Breast epithelium (tissue), 4 donors: ENCODE data around the gene USP6. TPM values are rescaled to one million over a fixed set of nuclear protein-coding genes. Genes with fewer than 3 reads are reported as not detected.
"Not testable (repeated sequence)": the region's sequence is repeated elsewhere in the genome, so short reads cannot be mapped to it uniquely, and the experiment has no call there.

ENCODE experiments used
- DNase-seq, 2 donors: peaks; one replicate each; pipeline ENCODE4 v3.0.0-alpha.2; 2019; ENCODE audit warnings: low spot score in 2 of 2
- H3K27ac ChIP-seq, 2 donors: fragments of 200-600 bp; sonication (generic) in 1 of 2; one replicate each; pipeline ENCODE4 v1.5.1; 2016 to 2019; ENCODE audit warnings: mild to moderate bottlenecking in 1 of 2
- H3K27me3 ChIP-seq, 2 donors: fragments of 200-600 bp; sonication (generic) in 1 of 2; one replicate each; pipeline versions ENCODE4 v1.5.1 to v1.6.0; 2017 to 2019; ENCODE audit warnings: control low read depth in 1 of 2, mild to moderate bottlenecking in 1 of 2
- H3K36me3 ChIP-seq: fragments of 200-600 bp; one replicate; pipeline ENCODE4 v1.5.1; 2019
- H3K4me1 ChIP-seq, 2 donors: fragments of 200-600 bp; sonication (generic); one replicate each; pipeline ENCODE4 v1.5.1; 2016 to 2019; ENCODE audit warnings: control low read depth in 1 of 2
- H3K4me3 ChIP-seq, 3 donors: fragments of 200-600 bp; sonication (generic); 1 replicate in 2 of 3; 2 replicates in 1 of 3; pipeline ENCODE4 v1.5.1; 2016 to 2019; ENCODE audit warnings: mild to moderate bottlenecking in 3 of 3, moderate library complexity in 2 of 3
- H3K9me3 ChIP-seq, 2 donors: fragments of 200-600 bp; sonication (generic) in 1 of 2; one replicate each; pipeline ENCODE4 v1.5.1; 2016 to 2019; ENCODE audit warnings: control low read depth in 1 of 2
- POLR2A ChIP-seq: fragments of 450-650 bp; IDR thresholded peaks from one replicate; pipeline ENCODE4 v1.6.1; 2016; ENCODE audit warnings: antibody characterized with exemption, mild to moderate bottlenecking, moderate library complexity
- POLR2AphosphoS5 ChIP-seq, 3 donors: sonication (generic); formaldehyde crosslinking; IDR thresholded peaks; one replicate each; pipeline ENCODE4 v1.6.1; 2017; ENCODE audit warnings: antibody characterized with exemption in 3 of 3
- intact Hi-C: fragments of 100-400 bp; cut with DNase I; formaldehyde crosslinking; loops from one replicate; pipeline ENCODE4 v1.15.1; 2023; ENCODE audit warnings: low total_unique reads
- total RNA-seq, 3 donors: library from RNA; depleted of rRNA; stranded (reverse); fragments of >200 nt; gene quantifications; one replicate each; pipeline ENCODE4 v1.1.0, GENCODE V29; 2016
- TF ChIP-seq, protein P1 (sequence below), 3 donors: fragments of 450-650 bp; IDR thresholded peaks; one replicate each; pipeline ENCODE4 v1.5.1; 2016 to 2017; ENCODE audit warnings: antibody characterized with exemption in 3 of 3, mild to moderate bottlenecking in 3 of 3, moderate library complexity in 3 of 3

The USP6 gene
- total RNA-seq, 3 donors from 2014 or later = 0.16 to 0.44 (median 0.33) TPM

DNA sequence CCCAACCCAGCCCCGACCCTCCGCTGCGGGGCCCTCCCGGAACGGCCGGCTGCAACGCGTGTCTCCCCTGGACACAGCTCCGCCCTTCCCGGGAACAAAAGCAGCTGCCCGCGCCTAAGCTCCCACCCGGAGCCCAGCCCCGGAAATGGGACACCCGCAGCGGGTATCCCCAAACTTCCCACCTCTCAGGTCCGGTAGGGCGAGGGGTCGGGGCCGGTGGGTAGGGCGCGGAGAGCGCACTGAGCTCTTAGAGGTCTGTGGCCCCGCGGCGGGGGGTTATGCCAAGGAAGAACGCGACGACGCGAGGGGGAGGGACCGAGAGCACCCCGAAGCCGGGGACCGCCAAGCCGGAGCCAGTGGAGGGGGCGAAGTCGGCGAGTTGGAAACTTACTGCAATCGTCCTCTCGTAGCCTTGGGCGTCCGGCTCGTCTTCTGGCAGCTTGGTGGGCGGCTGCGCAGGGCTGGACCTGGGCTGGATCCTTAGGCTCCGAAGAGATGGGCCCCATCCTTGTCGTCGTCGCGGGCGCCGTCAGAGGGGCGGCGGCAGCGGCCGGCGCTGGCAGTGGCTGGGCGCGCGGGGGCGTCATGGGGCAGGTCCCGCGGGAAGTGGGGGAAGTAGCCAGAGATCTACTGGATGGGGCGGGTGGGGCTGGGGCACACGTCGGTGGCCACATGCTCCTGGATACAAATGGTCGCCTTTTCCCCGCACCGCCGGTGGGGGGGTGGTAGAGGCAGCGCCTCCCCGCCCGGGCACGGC, 6.9 kb downstream of the USP6 start:
- Histone ChIP-seq H3K27me3 (peaks cover 0 to 6% of the 10 kb centered on the region in 2 donors), H3K4me3 (peak overlapping the region; percentile 47 to 83 (median 64)), H3K27ac (peak overlapping the region; percentile 36 to 72), H3K9me3 (no peaks in the 10 kb centered on the region), H3K36me3 (no peaks in the 10 kb centered on the region), H3K4me1 (no peaks in the 10 kb centered on the region)
- peak in 1 of 2 donors; percentile 43 for DNase-seq
- intact Hi-C loops = no loop called here
- TF ChIP-seq POLR2A = no peak
- TF ChIP-seq POLR2AphosphoS5 (IDR thresholded peaks at IDR 0.05) = no peak
- TF ChIP-seq, protein P1, sequence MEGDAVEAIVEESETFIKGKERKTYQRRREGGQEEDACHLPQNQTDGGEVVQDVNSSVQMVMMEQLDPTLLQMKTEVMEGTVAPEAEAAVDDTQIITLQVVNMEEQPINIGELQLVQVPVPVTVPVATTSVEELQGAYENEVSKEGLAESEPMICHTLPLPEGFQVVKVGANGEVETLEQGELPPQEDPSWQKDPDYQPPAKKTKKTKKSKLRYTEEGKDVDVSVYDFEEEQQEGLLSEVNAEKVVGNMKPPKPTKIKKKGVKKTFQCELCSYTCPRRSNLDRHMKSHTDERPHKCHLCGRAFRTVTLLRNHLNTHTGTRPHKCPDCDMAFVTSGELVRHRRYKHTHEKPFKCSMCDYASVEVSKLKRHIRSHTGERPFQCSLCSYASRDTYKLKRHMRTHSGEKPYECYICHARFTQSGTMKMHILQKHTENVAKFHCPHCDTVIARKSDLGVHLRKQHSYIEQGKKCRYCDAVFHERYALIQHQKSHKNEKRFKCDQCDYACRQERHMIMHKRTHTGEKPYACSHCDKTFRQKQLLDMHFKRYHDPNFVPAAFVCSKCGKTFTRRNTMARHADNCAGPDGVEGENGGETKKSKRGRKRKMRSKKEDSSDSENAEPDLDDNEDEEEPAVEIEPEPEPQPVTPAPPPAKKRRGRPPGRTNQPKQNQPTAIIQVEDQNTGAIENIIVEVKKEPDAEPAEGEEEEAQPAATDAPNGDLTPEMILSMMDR (IDR thresholded peaks at IDR 0.05) = no peak

DNA sequence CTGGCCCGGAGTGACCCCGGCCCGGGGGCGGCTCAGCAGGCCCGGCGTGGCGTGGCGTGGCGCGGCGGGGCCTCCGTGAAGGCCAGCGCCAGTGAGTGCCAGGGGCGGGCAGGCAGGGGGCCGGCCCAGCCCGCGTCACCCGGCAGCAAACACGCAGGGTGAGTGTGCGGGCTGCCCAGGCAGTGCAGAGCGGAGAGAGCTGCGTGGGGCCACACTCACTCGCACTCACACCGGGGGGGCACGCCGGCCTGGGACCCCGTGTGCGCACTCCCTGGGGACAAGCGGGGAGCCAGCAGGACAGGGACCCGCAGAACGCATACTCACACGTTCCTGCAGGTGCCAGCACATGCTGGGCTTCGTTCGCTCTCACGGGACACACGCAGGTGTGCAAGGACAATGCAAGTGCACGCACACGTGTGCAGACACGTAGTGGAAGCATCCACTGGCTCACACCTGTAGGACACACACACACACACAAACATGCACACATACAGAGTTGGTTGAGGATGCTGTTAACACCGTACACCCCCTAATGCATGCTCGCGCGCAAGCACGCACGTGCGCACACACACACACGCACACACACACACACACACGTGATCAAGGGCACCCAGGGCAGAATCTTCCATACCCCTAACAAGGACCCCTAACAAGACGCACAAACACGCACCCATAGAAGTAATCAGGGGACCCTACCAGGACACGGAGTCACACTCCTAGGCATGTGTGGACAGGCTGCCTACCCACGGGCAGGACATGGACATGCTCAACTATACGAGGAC, 7.7 kb downstream of the USP6 start:
- Histone ChIP-seq H3K4me3 (peak overlapping the region; percentile 47 to 83 (median 64)), H3K4me1 (no peaks in the 10 kb centered on the region), H3K27me3 (no peaks in the 10 kb centered on the region), H3K27ac (peak overlapping the region in 1 of 2 donors; percentile 72), H3K36me3 (no peaks in the 10 kb centered on the region), H3K9me3 (no peaks in the 10 kb centered on the region)
- TF ChIP-seq POLR2A = no peak
- TF ChIP-seq, protein P1 (IDR thresholded peaks at IDR 0.05) = no peak
- no peak for TF ChIP-seq POLR2AphosphoS5 (IDR thresholded peaks at IDR 0.05)
- DNase-seq = peak in 1 of 2 donors; percentile 16
- intact Hi-C loops = no loop called here

DNA sequence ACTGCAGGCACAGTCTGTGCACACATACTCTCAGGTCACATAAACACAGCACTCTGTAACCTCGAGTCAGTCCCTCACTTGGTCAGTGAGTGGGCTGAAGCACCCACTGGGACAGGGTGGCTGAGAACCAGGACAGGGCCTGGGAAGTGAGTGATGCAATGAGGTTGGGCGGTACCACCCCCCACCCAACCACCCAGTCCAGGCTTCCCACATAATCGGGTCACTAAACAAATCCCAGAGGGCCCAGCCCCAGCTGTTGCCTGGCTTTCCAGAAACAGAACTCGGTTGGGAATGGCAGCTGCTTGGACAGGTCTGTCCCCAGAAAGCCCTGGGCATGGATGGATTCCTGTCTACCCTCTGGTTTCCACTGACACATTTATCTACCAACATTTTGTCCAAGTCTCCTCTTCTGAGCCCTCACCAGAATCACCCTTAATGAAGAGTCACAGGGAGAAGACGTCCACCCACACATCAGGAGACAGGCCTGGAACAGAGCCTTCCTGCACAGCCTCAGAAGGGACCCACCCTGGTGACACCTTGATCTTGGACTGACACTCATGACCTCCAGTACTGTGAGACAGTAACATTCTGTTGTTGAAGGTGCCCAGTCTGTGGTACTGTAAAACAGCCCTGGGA, 8.4 kb downstream of the USP6 start:
- H3K4me3 ChIP-seq, H3K4me1 ChIP-seq, H3K36me3 ChIP-seq, H3K27me3 ChIP-seq, H3K9me3 ChIP-seq, intact Hi-C loops, H3K27ac ChIP-seq: not testable (repeated sequence)
- peak in 1 of 2 donors; percentile 12 for DNase-seq

DNA sequence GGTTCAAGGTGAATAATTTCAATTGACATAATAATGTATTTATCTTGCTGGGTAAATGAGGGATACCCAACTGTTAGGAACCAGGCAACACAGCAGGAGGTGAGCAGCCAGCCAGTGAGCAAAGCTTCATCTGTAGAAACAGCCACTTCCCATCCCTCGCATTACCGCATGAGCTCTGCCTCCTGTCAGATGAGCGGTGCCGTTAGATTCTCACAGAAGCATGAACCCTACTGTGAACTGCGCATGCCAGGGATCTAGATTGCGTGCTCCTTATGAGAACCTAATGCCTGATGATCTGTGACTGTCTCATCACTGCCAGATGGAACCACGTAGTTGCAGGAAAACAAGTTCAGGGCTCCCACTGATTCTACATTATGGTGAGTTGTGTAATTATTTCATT, 9.1 kb downstream of the USP6 start:
- DNase-seq = peak in 1 of 2 donors; percentile 5
- intact Hi-C loops, H3K4me1 ChIP-seq, H3K36me3 ChIP-seq, H3K9me3 ChIP-seq, H3K27ac ChIP-seq, H3K27me3 ChIP-seq, H3K4me3 ChIP-seq: not testable (repeated sequence)

DNA sequence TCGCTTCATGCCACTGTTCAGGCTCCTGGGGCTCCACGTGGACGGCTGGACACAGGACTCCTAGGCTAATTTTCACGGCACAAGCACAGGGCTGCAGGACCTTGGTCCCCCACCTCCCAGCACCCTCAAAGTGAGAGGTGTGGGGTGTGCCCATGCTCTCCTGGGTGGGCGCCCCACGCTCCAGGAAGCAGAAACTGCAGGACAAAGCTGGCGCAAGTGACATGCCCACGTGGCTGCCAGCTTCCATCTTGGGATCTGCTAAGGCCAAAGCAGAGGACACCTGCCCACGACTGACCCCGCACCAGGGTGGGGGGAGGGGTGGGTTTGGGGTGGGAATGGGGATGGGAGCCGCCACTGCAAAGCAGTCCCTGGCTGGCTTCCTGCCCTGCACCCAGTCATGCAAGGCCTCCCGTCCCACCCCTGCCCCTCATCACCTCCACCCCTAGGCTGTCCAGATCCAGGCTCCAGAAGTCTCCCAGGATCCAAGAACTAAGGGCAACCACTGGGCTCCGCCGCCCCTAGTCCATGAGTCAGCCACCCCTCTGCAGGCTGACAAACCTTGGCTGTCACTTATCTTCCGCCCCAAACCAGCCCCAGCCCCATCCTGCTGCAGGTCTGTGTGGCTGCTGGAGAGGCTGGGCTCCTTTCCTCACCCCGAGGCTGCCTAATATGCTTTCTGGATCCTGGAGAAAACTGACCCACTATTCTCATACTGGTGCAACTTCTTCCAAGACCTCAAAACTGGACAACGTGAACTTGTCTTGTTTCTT, 11.1 kb downstream of the USP6 start:
- Histone ChIP-seq H3K9me3 (no peaks in the 10 kb centered on the region), H3K27me3 (no peaks in the 10 kb centered on the region), H3K27ac (no peak overlapping the region), H3K4me3 (no peak overlapping the region), H3K36me3 (no peaks in the 10 kb centered on the region), H3K4me1 (no peaks in the 10 kb centered on the region)
- DNase-seq = peak in 1 of 2 donors; percentile 7
- intact Hi-C loops = no loop called here
- no peak for TF ChIP-seq POLR2A
- no peak for TF ChIP-seq POLR2AphosphoS5 (IDR thresholded peaks at IDR 0.05)
- TF ChIP-seq, protein P1 (IDR thresholded peaks at IDR 0.05) = no peak
